Stimulated activated CD4-positive, alpha-beta T cell treated with anti-CD3 and anti-CD28 coated beads, TNF-alpha, amount 100 ng/mL, for 48 hours (primary cell): ENCODE data around the gene WDR64.

Experiments used
- DNase-seq, 3 donors: peaks; one replicate each; pipeline ENCODE4 v3.0.0-alpha.2; 2020; ENCODE audit warnings: low read depth in 3 of 3

Gene WDR64

DNA sequence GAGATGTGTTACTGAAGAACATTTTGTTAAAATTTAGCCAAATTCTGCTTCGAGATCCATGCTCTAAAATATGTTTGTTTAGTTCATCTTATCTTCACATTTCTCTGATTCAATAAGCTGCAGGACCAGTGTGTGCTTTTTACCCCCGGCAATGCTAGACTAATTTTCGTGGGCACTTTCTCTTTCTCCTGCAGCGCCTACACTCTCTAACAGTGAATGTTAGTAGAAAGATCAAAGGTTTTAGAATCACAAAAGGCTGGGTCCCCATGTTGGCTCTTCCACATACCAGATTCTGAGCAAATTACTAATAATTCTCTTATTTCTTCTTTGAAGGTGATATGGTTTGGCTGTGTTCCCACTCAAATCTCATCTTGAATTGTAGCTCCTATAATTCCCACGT, 20.4 kb upstream of the WDR64 start:
- DNase-seq = no peak

DNA sequence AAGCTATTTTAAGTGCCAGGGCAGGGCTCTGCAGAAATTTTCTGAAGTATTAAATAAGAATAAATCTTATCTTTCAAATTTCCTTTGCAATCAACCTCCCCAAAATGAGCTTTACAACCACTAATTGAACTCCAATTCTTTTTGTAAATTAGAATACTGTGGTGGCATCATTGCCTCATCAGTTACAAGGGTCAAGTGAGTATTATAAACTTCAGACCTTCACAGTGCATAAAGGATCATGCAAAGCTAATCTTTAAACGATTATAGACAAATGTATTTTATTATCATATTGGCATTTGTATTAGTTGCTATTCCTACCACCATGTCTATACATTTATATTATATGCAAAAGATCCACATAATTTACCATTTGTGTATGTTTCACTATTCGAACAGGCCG, 19.1 kb upstream of the WDR64 start:
- no peak for DNase-seq

DNA sequence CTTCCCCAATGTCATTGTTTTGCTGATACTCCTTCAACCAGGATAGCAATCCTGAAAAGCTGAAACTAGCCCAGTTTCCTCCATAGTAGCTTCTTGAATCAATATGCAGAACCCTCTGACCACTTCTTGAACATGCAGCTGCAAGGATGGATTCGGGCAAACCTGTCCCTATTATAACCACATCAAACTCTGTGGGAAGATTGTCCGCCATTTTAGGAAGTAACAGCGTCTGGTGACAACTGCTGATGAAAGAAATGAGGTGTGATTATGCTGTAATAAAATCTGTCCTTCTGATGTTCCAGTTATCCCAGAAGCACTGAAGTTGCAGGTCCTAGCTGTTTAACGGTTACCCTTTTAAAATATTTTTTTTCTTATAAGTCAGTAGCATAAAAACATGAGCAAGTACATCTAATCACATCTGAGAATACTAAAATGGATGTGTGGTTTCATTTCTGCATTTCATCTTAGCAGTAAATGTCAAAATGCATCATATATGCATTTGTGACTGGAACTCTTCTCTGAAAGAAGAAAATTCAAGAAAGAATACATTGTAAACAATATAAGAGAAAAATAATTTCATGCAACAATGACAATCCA, 16.4 kb upstream of the WDR64 start:
- no peak for DNase-seq

GRCh38 chr1:241636291-241636690, 15.8 kb upstream of the WDR64 start:
- no peak for DNase-seq

GRCh38 chr1:241637046-241637590, 15.0 kb upstream of the WDR64 start:
- no peak for DNase-seq

DNA sequence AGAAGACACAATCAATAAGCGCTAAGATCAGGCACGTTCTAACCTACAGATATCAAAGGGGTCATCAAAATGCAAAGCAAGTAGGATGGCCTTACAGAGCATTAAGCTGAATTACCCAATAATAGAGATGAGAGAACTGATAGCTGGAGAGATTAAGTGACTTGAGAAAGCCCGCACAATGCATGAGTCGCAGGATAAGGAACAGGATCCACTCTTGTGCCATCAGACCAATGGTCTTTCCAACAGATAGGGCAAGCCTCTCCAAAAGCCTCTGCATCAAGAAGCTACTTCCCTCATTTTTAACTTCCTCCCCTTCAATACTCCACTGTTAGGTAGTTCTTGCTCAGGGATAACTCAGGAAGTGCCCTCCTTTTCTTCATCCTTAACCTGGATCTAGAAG, 14.5 kb upstream of the WDR64 start:
- DNase-seq = no peak

- DNase-seq = no peak
Observed at GRCh38 chr1:241638099-241638682, 13.9 kb upstream of the WDR64 start.

DNA sequence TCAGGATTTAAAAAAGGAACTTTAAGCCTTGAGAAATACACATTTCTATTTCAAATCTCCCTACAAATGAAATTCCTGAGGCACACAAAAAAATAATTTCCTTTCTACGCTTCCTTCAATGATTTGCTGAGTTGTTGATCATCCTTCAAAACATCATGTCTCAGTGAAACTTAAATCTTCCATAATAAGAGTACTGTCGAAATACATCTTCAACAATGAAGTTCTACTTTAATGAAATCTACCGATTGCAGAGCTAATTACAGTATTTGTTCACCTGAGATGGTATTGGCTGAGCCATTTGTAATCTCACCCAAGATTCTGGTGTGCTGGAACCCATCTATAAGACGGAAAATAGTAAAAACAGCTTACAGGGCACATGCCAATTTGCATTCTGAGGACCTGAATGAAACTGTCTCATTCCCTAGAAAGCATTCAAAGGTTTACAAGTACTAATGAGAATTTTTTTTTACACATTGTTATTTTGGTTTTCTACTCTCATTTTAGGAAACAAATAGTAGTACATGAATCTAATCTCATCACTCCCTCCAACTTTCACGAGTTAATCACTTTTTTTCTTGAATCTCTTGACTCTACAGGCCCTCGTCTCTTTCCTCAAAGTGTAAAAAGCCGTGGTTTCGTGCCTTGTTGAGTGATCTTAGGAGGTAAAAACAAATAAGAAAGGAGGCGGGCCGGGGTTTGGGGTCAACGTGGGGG, 13.0 kb upstream of the WDR64 start:
- no peak for DNase-seq

DNA sequence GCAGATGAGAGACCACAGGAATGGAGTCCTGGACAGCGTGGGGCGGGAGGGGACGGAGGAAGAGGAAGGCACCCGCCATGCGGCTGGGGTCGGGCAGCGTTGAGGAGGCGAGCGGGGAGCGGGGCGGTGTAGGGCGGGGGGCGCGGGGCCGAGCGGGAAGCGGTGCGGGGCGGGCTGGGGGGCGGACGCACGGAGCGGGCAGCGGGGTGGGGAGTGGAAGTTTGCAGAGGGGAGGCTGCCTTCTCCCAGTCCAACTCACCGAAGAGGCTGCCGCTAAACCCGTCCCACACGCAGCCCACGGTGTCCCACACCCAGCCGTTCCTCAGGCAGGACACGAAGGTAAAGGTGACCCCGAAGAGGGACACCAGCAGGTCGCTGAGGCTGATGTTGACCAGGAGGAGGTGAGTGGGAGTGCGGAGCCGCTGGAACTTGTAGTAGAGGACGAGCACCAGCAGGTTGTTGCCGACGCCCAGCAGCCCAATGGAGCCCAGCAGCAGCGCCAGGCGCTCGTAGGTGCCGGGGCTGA, 12.4 kb upstream of the WDR64 start:
- peak in 1 of 3 donors; percentile 21 for DNase-seq

DNA sequence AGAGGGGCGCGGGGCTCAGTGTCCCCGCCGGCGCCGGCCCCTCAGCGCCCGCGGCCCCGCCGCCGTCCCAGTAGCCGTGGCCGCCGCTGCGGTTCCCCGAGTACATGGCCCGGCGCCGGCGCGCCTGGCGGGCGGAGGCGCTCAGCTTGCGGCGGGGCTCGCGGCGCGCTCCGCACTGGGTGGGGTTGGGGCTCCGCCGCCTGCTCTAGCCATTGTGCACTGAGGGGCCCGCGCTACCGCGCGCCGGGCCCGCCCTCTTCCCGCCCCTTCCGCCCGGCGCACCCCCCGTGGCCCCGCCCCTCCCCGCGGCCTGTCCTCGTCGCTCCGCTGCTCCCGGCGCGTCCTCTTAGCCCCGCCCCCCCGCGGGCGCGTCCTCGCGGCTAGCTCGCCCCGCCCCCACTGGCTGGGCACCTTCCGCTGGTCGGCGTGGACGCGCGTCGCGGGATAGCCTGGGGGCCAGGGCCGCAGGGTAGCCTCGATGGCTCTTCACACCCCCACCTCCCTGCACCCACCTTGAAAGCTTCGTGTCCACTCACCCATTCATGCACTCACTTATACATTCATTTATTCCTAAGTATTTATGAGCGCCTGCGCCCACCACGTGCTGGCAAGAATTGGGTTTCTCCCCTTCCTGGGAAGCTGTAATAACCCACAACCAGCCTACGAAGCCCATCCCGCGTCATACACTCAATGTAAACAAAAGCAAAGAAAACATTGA, 11.8 kb upstream of the WDR64 start, which contains the start of the genes CHML and OPN3:
Gene CHML, minus strand, starts transcription at position 221 of the 718 bp plus-strand sequence. CDS start 4,603 bp downstream, outside the sequence.
Gene OPN3, minus strand, starts transcription at position 221 of the 718 bp plus-strand sequence. Its CDS starts 115 bp downstream, at position 106.
- peak; percentile 86 to 95 (median 88) for DNase-seq

- no peak for DNase-seq
Observed at GRCh38 chr1:241640867-241641622, 11.0 kb upstream of the WDR64 start.

- no peak for DNase-seq
Observed at GRCh38 chr1:241641773-241642592, 10.1 kb upstream of the WDR64 start.

DNA sequence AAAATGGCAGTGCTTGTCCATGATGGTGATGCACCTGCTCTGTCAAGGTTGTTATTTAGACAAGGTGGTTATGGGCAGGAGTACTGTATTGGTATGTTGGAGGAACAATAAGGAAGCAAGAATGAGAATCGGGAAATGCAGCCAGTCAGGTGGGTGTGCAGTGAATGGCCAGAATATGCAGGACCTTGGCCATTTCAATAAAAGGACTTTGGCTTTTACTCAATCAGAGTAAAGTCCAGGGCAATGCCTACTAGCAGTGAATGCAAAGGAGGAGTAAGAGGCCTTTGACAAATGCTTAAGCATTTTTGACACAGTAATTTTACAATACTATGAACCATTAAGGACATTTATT, 9.5 kb upstream of the WDR64 start:
- no peak for DNase-seq

- no peak for DNase-seq
Observed at GRCh38 chr1:241644259-241644658, 7.8 kb upstream of the WDR64 start.

DNA sequence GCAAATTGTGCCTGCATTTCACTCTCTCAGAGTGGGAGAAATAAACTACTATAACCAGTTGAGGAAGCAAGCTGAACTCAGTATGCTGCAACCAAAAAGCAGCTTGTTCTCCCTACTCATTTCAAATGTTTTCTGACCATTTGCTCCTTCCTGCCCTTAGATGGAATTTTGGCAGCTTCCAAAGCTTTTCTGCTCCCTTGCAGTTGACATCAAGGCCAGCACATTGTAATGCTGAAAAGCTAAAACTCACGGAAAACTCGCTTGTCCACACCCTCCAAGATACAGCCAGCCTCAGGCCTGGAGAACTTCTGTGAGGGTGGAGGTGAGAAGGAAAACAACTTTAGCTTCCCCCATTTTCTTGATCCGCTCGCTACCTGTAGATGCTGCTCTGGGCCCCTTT, 6.9 kb upstream of the WDR64 start:
- no peak for DNase-seq

GRCh38 chr1:241646201-241646600, 5.9 kb upstream of the WDR64 start:
- no peak for DNase-seq

- DNase-seq = no peak
Observed at GRCh38 chr1:241647658-241648057, 4.4 kb upstream of the WDR64 start.

- DNase-seq = no peak
Observed at GRCh38 chr1:241648159-241648558, 3.9 kb upstream of the WDR64 start.

DNA sequence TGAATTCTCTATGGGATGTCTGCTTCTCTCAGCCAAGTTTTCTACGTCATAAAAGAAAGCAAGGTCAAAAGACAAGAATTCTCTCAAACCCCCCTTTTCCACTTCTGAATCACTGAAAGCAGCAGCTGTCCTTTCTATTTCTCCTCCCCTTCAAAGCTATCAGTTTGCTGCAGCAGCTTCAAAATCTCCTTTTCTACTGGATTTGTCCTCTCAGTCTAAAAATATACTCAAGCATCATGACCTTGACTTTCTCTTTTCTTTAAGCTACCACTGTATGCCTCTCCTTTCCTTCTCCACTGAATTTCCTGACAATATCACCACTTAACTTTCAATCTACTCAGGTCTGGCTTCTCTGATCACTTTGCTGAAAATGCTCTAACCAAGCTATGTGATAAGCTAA, 1.9 kb downstream of the WDR64 start:
- DNase-seq = no peak

DNA sequence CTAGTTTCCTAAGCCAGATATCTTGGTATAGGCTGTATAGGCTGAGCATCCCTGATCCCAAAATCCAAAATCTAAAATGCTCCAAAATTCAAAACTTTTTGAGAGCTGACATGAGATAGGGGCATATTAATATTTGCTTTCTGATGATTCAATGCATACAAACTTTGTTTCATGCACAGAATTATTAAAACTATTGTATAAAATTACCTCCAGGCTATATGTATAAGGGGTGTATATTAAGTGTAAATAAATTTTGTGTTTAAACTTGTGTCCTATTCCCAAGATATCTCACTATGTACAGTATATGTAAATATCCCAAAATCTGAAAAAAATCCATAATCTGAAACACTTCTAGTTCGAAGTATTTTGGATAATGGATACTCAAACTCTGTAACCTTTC, 2.6 kb downstream of the WDR64 start:
- no peak for DNase-seq
